Measurements from ENCODE around the gene GPC6. TPM values are rescaled to one million over a fixed set of nuclear protein-coding genes. Genes with fewer than 3 reads are reported as not detected.

Gene GPC6
- total RNA-seq, 1 experiment from 2014 or later = 1.6 TPM

- Histone ChIP-seq H3K9me3 (replicated peaks) (no peaks in the 10 kb centered on the region), H3K27me3 (replicated peaks) (no peaks in the 10 kb centered on the region), H3K4me1 (replicated peaks) (no peaks in the 10 kb centered on the region), H3K36me3 (no peaks in the 10 kb centered on the region), H3K27ac (no peak overlapping the region), H3K4me3 (no peak overlapping the region)
- no peak for DNase-seq (ENCODE audit: low read depth in 1 of 2, low spot score in 2 of 2)
Measured at GRCh38 chr13:94154367-94154766, 927.8 kb downstream of the GPC6 start.

GRCh38 chr13:94157705-94158218 lies 931.2 kb downstream of the GPC6 start:
- Histone ChIP-seq H3K9me3 (replicated peaks) (no peaks in the 10 kb centered on the region), H3K27me3 (replicated peaks) (no peaks in the 10 kb centered on the region), H3K4me1 (replicated peaks) (no peaks in the 10 kb centered on the region), H3K4me3 (no peak overlapping the region), H3K27ac (no peak overlapping the region), H3K36me3 (no peaks in the 10 kb centered on the region)
- DNase-seq (ENCODE audit: low read depth in 1 of 2, low spot score in 2 of 2) = no peak

- no peak overlapping the region for H3K4me3 ChIP-seq
- no peaks in the 10 kb centered on the region for H3K36me3 ChIP-seq
- H3K27ac ChIP-seq = no peak overlapping the region
- no peaks in the 10 kb centered on the region for H3K9me3 ChIP-seq (replicated peaks)
- no peak for DNase-seq (ENCODE audit: low read depth in 1 of 2, low spot score in 2 of 2)
- no peaks in the 10 kb centered on the region for H3K4me1 ChIP-seq (replicated peaks)
- no peaks in the 10 kb centered on the region for H3K27me3 ChIP-seq (replicated peaks)
Measured at GRCh38 chr13:94160875-94161274, 934.3 kb downstream of the GPC6 start.

- Histone ChIP-seq H3K9me3 (replicated peaks) (no peaks in the 10 kb centered on the region), H3K4me1 (replicated peaks) (no peaks in the 10 kb centered on the region), H3K36me3 (no peaks in the 10 kb centered on the region), H3K4me3 (no peak overlapping the region), H3K27ac (no peak overlapping the region), H3K27me3 (replicated peaks) (no peaks in the 10 kb centered on the region)
- no peak for DNase-seq (ENCODE audit: low read depth in 1 of 2, low spot score in 2 of 2)
Measured at GRCh38 chr13:94162289-94162688, 935.7 kb downstream of the GPC6 start.

- Histone ChIP-seq H3K27ac (no peak overlapping the region), H3K4me1 (replicated peaks) (no peaks in the 10 kb centered on the region)
Measured at GRCh38 chr13:94163535-94163934, 936.9 kb downstream of the GPC6 start.

GRCh38 chr13:94168783-94169453 lies 942.3 kb downstream of the GPC6 start:
- no peak overlapping the region for H3K27ac ChIP-seq
- H3K4me3 ChIP-seq = no peak overlapping the region
- no peaks in the 10 kb centered on the region for H3K9me3 ChIP-seq (replicated peaks)
- no peaks in the 10 kb centered on the region for H3K4me1 ChIP-seq (replicated peaks)
- H3K36me3 ChIP-seq = no peaks in the 10 kb centered on the region
- no peak for DNase-seq (ENCODE audit: low read depth in 1 of 2, low spot score in 2 of 2)
- no peaks in the 10 kb centered on the region for H3K27me3 ChIP-seq (replicated peaks)

More at GRCh38 chr13:94163535-94163934, 936.9 kb downstream of the GPC6 start:
- Histone ChIP-seq H3K27me3 (replicated peaks) (no peaks in the 10 kb centered on the region), H3K36me3 (no peaks in the 10 kb centered on the region), H3K9me3 (replicated peaks) (no peaks in the 10 kb centered on the region), H3K4me3 (no peak overlapping the region)
- no peak for DNase-seq (ENCODE audit: low read depth in 1 of 2, low spot score in 2 of 2)

- Histone ChIP-seq H3K9me3 (replicated peaks) (no peaks in the 10 kb centered on the region), H3K4me3 (no peak overlapping the region), H3K4me1 (replicated peaks) (no peaks in the 10 kb centered on the region), H3K27ac (no peak overlapping the region), H3K36me3 (no peaks in the 10 kb centered on the region), H3K27me3 (replicated peaks) (no peaks in the 10 kb centered on the region)
- no peak for DNase-seq (ENCODE audit: low read depth in 1 of 2, low spot score in 2 of 2)
Measured at GRCh38 chr13:94169454-94170144, 943.0 kb downstream of the GPC6 start.

- Histone ChIP-seq H3K36me3 (no peaks in the 10 kb centered on the region), H3K4me1 (replicated peaks) (no peaks in the 10 kb centered on the region), H3K27ac (no peak overlapping the region), H3K4me3 (no peak overlapping the region), H3K27me3 (replicated peaks) (no peaks in the 10 kb centered on the region), H3K9me3 (replicated peaks) (no peaks in the 10 kb centered on the region)
- no peak for DNase-seq (ENCODE audit: low read depth in 1 of 2, low spot score in 2 of 2)
Measured at GRCh38 chr13:94170145-94170571, 943.6 kb downstream of the GPC6 start.

- Histone ChIP-seq H3K4me1 (replicated peaks) (no peaks in the 10 kb centered on the region), H3K9me3 (replicated peaks) (no peaks in the 10 kb centered on the region), H3K36me3 (no peaks in the 10 kb centered on the region), H3K27ac (no peak overlapping the region), H3K4me3 (no peak overlapping the region), H3K27me3 (replicated peaks) (no peaks in the 10 kb centered on the region)
- DNase-seq (ENCODE audit: low read depth in 1 of 2, low spot score in 2 of 2) = no peak
Measured at GRCh38 chr13:94172416-94172815, 945.8 kb downstream of the GPC6 start.

- Histone ChIP-seq H3K36me3 (no peaks in the 10 kb centered on the region), H3K27ac (no peak overlapping the region)
- DNase-seq (ENCODE audit: low read depth in 1 of 2, low spot score in 2 of 2) = no peak
Measured at GRCh38 chr13:94173312-94173854, 946.8 kb downstream of the GPC6 start.

GRCh38 chr13:94174009-94174408 lies 947.4 kb downstream of the GPC6 start:
- H3K9me3 ChIP-seq (replicated peaks) = no peaks in the 10 kb centered on the region
- no peaks in the 10 kb centered on the region for H3K4me1 ChIP-seq (replicated peaks)
- H3K27ac ChIP-seq = no peak overlapping the region
- no peaks in the 10 kb centered on the region for H3K36me3 ChIP-seq
- H3K27me3 ChIP-seq (replicated peaks) = no peaks in the 10 kb centered on the region
- no peak for DNase-seq (ENCODE audit: low read depth in 1 of 2, low spot score in 2 of 2)
- no peak overlapping the region for H3K4me3 ChIP-seq

More at GRCh38 chr13:94173312-94173854, 946.8 kb downstream of the GPC6 start:
- H3K4me3 ChIP-seq = no peak overlapping the region
- no peaks in the 10 kb centered on the region for H3K9me3 ChIP-seq (replicated peaks)
- no peaks in the 10 kb centered on the region for H3K27me3 ChIP-seq (replicated peaks)
- no peaks in the 10 kb centered on the region for H3K4me1 ChIP-seq (replicated peaks)

GRCh38 chr13:94175076-94175475 lies 948.5 kb downstream of the GPC6 start:
- Histone ChIP-seq H3K9me3 (replicated peaks) (no peaks in the 10 kb centered on the region), H3K27me3 (replicated peaks) (no peaks in the 10 kb centered on the region), H3K27ac (no peak overlapping the region), H3K36me3 (no peaks in the 10 kb centered on the region), H3K4me1 (replicated peaks) (no peaks in the 10 kb centered on the region), H3K4me3 (no peak overlapping the region)
- no peak for DNase-seq (ENCODE audit: low read depth in 1 of 2, low spot score in 2 of 2)

- Histone ChIP-seq H3K27ac (no peak overlapping the region), H3K4me1 (replicated peaks) (no peaks in the 10 kb centered on the region), H3K27me3 (replicated peaks) (no peaks in the 10 kb centered on the region), H3K36me3 (no peaks in the 10 kb centered on the region), H3K4me3 (no peak overlapping the region), H3K9me3 (replicated peaks) (no peaks in the 10 kb centered on the region)
- DNase-seq (ENCODE audit: low read depth in 1 of 2, low spot score in 2 of 2) = no peak
Measured at GRCh38 chr13:94176561-94176960, 950.0 kb downstream of the GPC6 start.

GRCh38 chr13:94177041-94177440 lies 950.4 kb downstream of the GPC6 start:
- H3K4me3 ChIP-seq = no peak overlapping the region
- H3K36me3 ChIP-seq = no peaks in the 10 kb centered on the region
- no peaks in the 10 kb centered on the region for H3K9me3 ChIP-seq (replicated peaks)
- H3K27ac ChIP-seq = no peak overlapping the region
- H3K27me3 ChIP-seq (replicated peaks) = no peaks in the 10 kb centered on the region
- no peaks in the 10 kb centered on the region for H3K4me1 ChIP-seq (replicated peaks)
- no peak for DNase-seq (ENCODE audit: low read depth in 1 of 2, low spot score in 2 of 2)

Data from SJSA1 (cell line).